Sigmoid colon (tissue), 4 donors: Measurements from ENCODE around the gene EIF2S2.

Source experiments
- EP300 ChIP-seq, 4 donors: sonication (generic); formaldehyde crosslinking; IDR thresholded peaks; one replicate each; pipeline ENCODE4 v1.6.1; 2017; ENCODE audit warnings: antibody characterized with exemption in 4 of 4
- POLR2A ChIP-seq, 2 donors: fragments of 450-650 bp; IDR thresholded peaks; one replicate each; pipeline ENCODE4 v1.6.1; 2016; ENCODE audit warnings: antibody characterized with exemption in 2 of 2, mild to moderate bottlenecking in 2 of 2, moderate library complexity in 2 of 2
- TF ChIP-seq, protein P1 (sequence below), 4 experiments: fragments of 450-650 bp in 3 of 4; fragments of 200-600 bp in 1 of 4; IDR thresholded peaks; one replicate each; pipeline ENCODE4 v1.5.1; 2016 to 2019; ENCODE audit warnings: antibody characterized with exemption in 4 of 4, mild to moderate bottlenecking in 3 of 4, moderate library complexity in 2 of 4

DNA sequence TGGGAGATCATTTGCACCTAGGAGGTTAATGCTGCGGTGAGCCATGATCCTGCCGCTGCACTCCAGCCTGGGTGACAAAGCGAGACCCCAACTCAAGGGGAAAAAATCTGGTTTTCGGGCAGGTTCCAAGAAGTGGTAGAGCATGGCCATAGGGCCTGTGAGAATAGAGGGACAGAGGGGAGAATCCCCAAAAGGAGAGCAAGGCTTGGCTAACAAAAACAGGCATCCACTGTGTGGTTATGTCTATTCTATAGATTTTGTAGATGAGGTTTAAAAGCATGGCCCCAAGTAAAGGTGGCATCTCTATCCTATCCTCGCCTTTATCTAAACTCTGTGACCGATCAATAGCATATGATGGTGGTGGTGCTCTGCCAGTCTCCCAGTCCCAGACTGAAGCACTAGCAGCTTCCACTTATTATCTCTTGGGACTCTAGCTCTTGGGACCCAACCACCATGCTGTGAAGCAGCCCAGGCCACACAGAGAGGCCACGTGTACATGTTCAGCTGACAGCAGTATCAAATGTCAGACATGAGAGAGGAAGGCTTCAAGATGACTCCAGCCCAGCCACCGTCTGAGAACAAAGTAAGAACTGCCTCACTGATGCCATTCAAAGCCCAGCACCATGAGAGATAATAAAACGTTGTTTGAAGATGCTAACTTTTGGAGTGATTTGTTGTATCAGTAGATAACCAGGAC lies 27.7 kb downstream of the EIF2S2 start:
- TF ChIP-seq, protein P1, sequence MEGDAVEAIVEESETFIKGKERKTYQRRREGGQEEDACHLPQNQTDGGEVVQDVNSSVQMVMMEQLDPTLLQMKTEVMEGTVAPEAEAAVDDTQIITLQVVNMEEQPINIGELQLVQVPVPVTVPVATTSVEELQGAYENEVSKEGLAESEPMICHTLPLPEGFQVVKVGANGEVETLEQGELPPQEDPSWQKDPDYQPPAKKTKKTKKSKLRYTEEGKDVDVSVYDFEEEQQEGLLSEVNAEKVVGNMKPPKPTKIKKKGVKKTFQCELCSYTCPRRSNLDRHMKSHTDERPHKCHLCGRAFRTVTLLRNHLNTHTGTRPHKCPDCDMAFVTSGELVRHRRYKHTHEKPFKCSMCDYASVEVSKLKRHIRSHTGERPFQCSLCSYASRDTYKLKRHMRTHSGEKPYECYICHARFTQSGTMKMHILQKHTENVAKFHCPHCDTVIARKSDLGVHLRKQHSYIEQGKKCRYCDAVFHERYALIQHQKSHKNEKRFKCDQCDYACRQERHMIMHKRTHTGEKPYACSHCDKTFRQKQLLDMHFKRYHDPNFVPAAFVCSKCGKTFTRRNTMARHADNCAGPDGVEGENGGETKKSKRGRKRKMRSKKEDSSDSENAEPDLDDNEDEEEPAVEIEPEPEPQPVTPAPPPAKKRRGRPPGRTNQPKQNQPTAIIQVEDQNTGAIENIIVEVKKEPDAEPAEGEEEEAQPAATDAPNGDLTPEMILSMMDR (IDR thresholded peaks at IDR 0.05): no peak
- no peak for TF ChIP-seq POLR2A (IDR thresholded peaks at IDR 0.05)
- no peak for TF ChIP-seq EP300 (IDR thresholded peaks at IDR 0.05)
